SHP77 (cell line): ENCODE data around the gene IGF2BP3.
"Not testable (repeated sequence)": the region's sequence is repeated elsewhere in the genome, so short reads cannot be mapped to it uniquely, and the experiment has no call there.

Source experiments
- DNase-seq, 2 experiments: peaks; one replicate each; lab custom pipeline; 2025; lab: John Stamatoyannopoulos, UW

IGF2BP3 gene

DNA sequence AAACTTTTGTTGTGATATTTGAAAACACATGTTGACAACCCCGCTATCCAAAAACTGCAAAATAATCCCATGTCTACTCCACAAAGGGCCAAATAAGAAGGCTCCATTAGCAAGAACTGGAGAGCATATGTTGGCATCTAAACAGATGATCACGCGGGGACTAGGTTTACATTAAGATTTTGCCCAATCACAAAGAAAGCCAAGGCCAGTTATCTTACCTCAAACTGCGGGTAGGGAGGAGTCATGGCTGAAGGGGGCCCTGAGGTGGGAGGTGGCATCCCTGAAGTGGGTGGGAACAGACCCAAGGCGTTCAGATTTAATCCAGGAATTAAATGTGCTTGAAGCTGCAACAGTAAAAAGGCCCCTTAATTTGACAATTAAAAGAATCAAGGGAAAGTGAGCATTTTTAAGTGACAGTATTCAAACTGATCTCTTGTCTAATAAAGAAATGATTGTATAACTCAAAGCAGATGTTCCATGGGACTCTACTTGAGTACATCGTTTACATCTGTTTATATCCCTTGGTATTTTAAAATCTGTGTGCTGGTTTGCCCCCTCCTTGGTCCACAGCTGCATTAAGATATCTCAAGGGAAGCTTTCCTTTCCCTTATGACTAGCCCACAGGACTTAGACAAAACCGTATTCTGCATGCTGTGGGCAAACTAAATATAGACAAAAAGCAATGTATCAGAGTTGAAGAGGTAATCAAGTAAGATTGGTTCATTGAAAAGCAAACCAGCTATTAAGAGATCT, 128.3 kb downstream of the IGF2BP3 start:
- no peak for DNase-seq

DNA sequence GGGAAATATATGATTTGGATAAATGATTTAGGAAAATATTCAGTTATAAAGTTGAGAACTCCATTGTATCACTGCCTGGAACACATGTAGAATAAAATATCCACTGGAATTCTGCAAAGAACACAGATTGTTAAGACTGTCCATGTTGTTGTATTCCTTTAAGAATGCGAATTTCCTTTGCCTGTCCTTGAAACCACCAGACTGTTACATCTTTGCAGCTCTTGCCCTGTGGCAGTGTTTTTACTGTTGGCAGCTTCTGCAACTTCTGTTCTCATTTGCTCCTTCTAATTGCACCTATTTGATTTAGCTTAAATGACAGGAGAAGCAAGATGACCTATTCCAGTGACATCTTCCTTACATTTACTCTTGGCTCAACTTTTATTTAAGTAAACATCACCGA, 131.4 kb downstream of the IGF2BP3 start:
- DNase-seq, result no peak

GRCh38 chr7:23338439-23338838, 131.9 kb downstream of the IGF2BP3 start:
- no peak for DNase-seq

DNA sequence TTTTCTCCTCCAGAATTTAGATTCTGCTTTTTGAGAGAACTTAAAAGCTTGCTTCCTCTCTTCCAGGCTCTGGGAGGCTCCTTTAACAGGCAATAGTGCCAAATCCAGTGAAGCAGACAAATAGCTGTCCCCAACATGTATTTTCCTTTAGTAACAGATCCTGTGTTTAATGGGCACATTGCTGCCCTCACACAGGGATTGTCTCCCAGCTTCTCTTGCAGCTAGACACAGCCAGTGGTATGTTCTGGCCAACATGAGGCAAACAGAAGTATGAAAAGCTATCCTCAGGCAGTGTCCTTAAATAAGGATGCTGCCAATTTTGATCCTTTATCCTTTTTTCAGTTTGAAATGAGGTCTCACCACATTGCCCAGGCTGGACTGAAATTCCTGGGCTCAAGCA, 132.9 kb downstream of the IGF2BP3 start:
- no peak for DNase-seq

DNA sequence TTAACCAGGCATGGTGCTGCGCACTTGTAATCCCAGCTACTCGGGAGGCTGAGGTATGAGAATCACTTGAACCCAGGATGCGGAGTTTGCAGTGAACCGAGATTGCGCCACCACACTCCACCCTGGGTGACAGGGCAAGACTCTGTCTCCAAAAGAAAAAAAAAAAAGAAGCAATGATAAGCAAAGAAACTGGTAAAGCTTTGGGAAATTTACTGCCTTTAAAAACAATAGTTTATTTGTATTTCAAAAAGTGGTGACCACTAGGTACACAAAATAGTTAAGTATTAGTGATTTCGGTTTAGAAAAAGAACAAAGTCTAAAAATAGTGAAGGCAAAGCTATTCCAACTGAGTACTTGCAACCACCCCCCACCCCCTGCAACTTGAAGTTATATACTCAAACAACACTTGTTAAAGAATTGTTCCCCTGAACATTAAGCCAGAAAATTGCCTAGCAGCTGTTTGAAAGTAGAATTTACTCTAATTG, 133.4 kb downstream of the IGF2BP3 start:
- no peak for DNase-seq

- DNase-seq, result no peak
Measured at GRCh38 chr7:23336086-23336485, 134.2 kb downstream of the IGF2BP3 start.

GRCh38 chr7:23335621-23336020, 134.7 kb downstream of the IGF2BP3 start:
- no peak for DNase-seq

GRCh38 chr7:23335136-23335535, 135.2 kb downstream of the IGF2BP3 start:
- DNase-seq, result no peak

DNA sequence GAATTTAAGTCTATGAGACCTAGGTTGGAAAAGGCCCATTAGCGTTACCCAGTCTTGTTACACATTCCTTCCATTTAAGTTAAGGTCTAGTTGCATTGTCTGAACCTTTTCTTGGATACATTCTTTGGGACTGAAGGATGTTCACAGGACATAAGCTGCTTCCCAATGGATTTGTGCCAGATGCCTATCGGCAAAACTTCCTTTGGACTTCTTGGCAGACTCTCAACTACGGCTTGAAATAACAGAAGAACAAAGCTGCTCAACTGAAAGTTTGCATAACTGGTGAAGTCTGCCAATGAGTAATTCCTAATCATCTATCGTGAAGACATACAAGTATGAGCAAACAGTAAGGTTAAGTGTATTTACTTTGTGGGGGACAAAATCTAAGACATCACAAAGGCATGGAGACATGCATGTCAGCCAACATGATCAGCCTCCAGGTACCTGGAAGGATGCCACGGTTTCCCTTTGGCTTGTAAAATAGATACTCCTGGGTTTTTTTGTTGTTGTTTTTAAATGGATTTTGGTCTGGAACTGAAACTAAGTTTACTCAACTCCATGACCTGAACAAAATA, 135.7 kb downstream of the IGF2BP3 start:
- no peak for DNase-seq

GRCh38 chr7:23333671-23334246, 136.5 kb downstream of the IGF2BP3 start:
- DNase-seq, result no peak

GRCh38 chr7:23332910-23333612, 137.2 kb downstream of the IGF2BP3 start:
- no peak for DNase-seq

- no peak for DNase-seq
Measured at GRCh38 chr7:23332193-23332592, 138.1 kb downstream of the IGF2BP3 start.

- DNase-seq, result no peak
Measured at GRCh38 chr7:23331132-23331531, 139.2 kb downstream of the IGF2BP3 start.

DNA sequence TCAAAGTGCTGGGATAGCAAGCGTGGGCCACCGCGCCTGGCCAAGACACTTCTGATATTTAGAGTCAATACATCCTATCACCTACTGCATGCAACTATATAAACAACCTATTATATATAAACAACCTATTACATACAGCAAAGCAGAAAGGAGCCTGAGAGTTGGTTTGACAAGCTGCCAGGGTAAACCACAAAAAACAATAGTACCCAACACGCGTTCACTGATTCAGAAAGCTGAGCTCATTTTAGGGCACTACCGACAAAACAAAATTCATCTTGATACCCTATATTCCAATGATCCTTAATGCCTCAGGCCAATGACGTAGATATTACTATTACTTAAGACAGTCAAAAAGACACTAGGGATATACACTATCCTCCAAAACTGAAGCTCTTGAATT, 154.9 kb downstream of the IGF2BP3 start:
- DNase-seq, result no peak

GRCh38 chr7:23312141-23312540, 158.2 kb downstream of the IGF2BP3 start:
- DNase-seq, result not testable (repeated sequence)

DNA sequence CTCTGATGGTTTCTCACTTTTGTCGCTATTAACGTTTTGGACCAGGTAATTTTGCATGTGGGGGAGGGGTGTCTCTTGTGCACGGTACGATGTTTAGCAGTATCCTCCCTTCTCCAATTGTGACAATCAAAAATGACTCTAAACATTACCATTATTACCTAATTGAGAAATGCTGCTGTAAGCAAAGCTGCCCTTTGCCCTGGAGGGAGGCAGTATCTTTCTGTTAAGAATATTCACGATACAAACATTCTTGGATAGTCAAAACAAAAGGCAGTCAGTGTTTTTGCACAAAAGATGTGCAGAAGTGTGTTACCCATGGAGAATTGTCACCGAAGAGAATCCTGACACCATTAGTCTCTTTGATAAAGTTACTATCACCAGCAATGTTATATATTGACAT, 161.5 kb downstream of the IGF2BP3 start:
- DNase-seq, result no peak

- no peak for DNase-seq
Measured at GRCh38 chr7:23306936-23307521, 163.3 kb downstream of the IGF2BP3 start.

- no peak for DNase-seq
Measured at GRCh38 chr7:23299770-23300300, 170.5 kb downstream of the IGF2BP3 start.

GRCh38 chr7:23298885-23299769, 171.2 kb downstream of the IGF2BP3 start, which contains the start of gene MALSU1:
MALSU1 (plus strand) TSS chr7:23299339; CDS start chr7:23299353, 14 bp downstream.
- peak; percentile 98 for DNase-seq

GRCh38 chr7:23298141-23298881, 172.0 kb downstream of the IGF2BP3 start:
- no peak for DNase-seq
